PFSK-1 (cell line): ENCODE data around the gene NCOA3.

Source experiments
- POLR2AphosphoS5 ChIP-seq: IDR thresholded peaks from 2 replicates; pipeline ENCODE4 v1.6.1; 2012; ENCODE audit warnings: low read depth, mild to moderate bottlenecking, control low read depth, low read length, moderate library complexity
- TAF1 ChIP-seq: IDR thresholded peaks from 2 replicates; pipeline ENCODE4 v1.6.1; 2012; ENCODE audit warnings: low read length, control low read depth, borderline replicate concordance; ENCODE audit not compliant: insufficient read depth
- TF ChIP-seq, protein P1 (sequence below), 2 experiments: IDR thresholded peaks; 2 replicates each; pipeline versions ENCODE4 v1.6.1 to v1.8.0; 2011 to 2012; ENCODE audit warnings: low read depth in 2 of 2, low read length in 2 of 2, control low read depth in 1 of 2, inconsistent platforms in 1 of 2, mild to moderate bottlenecking in 1 of 2, moderate library complexity in 1 of 2; ENCODE audit not compliant: insufficient read depth in 1 of 2

GRCh38 chr20:47502271-47503239 lies 868 bp downstream of the NCOA3 start:
- TF ChIP-seq, protein P1, sequence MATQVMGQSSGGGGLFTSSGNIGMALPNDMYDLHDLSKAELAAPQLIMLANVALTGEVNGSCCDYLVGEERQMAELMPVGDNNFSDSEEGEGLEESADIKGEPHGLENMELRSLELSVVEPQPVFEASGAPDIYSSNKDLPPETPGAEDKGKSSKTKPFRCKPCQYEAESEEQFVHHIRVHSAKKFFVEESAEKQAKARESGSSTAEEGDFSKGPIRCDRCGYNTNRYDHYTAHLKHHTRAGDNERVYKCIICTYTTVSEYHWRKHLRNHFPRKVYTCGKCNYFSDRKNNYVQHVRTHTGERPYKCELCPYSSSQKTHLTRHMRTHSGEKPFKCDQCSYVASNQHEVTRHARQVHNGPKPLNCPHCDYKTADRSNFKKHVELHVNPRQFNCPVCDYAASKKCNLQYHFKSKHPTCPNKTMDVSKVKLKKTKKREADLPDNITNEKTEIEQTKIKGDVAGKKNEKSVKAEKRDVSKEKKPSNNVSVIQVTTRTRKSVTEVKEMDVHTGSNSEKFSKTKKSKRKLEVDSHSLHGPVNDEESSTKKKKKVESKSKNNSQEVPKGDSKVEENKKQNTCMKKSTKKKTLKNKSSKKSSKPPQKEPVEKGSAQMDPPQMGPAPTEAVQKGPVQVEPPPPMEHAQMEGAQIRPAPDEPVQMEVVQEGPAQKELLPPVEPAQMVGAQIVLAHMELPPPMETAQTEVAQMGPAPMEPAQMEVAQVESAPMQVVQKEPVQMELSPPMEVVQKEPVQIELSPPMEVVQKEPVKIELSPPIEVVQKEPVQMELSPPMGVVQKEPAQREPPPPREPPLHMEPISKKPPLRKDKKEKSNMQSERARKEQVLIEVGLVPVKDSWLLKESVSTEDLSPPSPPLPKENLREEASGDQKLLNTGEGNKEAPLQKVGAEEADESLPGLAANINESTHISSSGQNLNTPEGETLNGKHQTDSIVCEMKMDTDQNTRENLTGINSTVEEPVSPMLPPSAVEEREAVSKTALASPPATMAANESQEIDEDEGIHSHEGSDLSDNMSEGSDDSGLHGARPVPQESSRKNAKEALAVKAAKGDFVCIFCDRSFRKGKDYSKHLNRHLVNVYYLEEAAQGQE (IDR thresholded peaks at IDR 0.05; ENCODE audit: insufficient read depth in 1 of 2, low read depth in 2 of 2, low read length in 2 of 2), result no peak
- TF ChIP-seq POLR2AphosphoS5, result no peak
- TF ChIP-seq TAF1, result no peak
